EL (cell line): ENCODE measurements around the gene CEP350.
"Not testable (repeated sequence)": the region's sequence is repeated elsewhere in the genome, so short reads cannot be mapped to it uniquely, and the experiment has no call there.

ENCODE experiments used
- DNase-seq: peaks from one replicate; pipeline ENCODE4 v3.0.0-alpha.2; 2016

Gene CEP350

GRCh38 chr1:179951383-179952144 is 3.0 kb upstream of the CEP350 start:
- DNase-seq, result no peak

- no peak for DNase-seq
Measured at GRCh38 chr1:179952186-179952585, 2.4 kb upstream of the CEP350 start.

- peak; percentile 63 for DNase-seq
Measured at GRCh38 chr1:179953974-179954492, 577 bp upstream of the CEP350 start.

- DNase-seq, result peak; percentile 30
Measured at GRCh38 chr1:179955287-179955680, 674 bp downstream of the CEP350 start.

GRCh38 chr1:179955731-179956130 is 1.1 kb downstream of the CEP350 start:
- no peak for DNase-seq

- no peak for DNase-seq
Measured at GRCh38 chr1:179958359-179958758, 3.7 kb downstream of the CEP350 start.

- not testable (repeated sequence) for DNase-seq
Measured at GRCh38 chr1:179962168-179962567, 7.6 kb downstream of the CEP350 start.

- DNase-seq, result no peak
Measured at GRCh38 chr1:179966551-179966950, 11.9 kb downstream of the CEP350 start.

GRCh38 chr1:179968284-179968993 is 13.8 kb downstream of the CEP350 start:
- DNase-seq, result no peak

GRCh38 chr1:179968994-179969919 is 14.6 kb downstream of the CEP350 start:
- no peak for DNase-seq

GRCh38 chr1:179969962-179970361 is 15.4 kb downstream of the CEP350 start:
- no peak for DNase-seq

- DNase-seq, result no peak
Measured at GRCh38 chr1:179971563-179972496, 17.2 kb downstream of the CEP350 start.

- no peak for DNase-seq
Measured at GRCh38 chr1:179973198-179974110, 18.8 kb downstream of the CEP350 start.

- no peak for DNase-seq
Measured at GRCh38 chr1:179976970-179977651, 22.5 kb downstream of the CEP350 start.

GRCh38 chr1:179978199-179979079 is 23.8 kb downstream of the CEP350 start:
- no peak for DNase-seq

GRCh38 chr1:179984101-179984500 is 29.5 kb downstream of the CEP350 start:
- DNase-seq, result no peak

GRCh38 chr1:179984942-179985341 is 30.3 kb downstream of the CEP350 start:
- no peak for DNase-seq

GRCh38 chr1:179990847-179991246 is 36.2 kb downstream of the CEP350 start:
- no peak for DNase-seq

GRCh38 chr1:179995576-179995975 is 41.0 kb downstream of the CEP350 start:
- DNase-seq, result no peak
